ENCODE results near the gene KCNQ1OT1. TPM values are rescaled to one million over a fixed set of nuclear protein-coding genes. Genes with fewer than 3 reads are reported as not detected.

Gene KCNQ1OT1
- total RNA-seq, 1 experiment from 2014 or later, result 1.3 TPM

GRCh38 chr11:2582946-2583604 lies 116.7 kb downstream of the KCNQ1OT1 start:
- intact Hi-C loops (cut with micrococcal nuclease), result no loop called here
- no peaks in the 10 kb centered on the region for H3K9me3 Mint-ChIP-seq (ENCODE audit: unreplicated experiment)
- no peak for TF ChIP-seq CTCF (IDR thresholded peaks at IDR 0.05; ENCODE audit: unreplicated experiment)
- no peaks in the 10 kb centered on the region for H3K27me3 Mint-ChIP-seq (ENCODE audit: insufficient read depth, unreplicated experiment)
- no peak overlapping the region for H3K4me3 Mint-ChIP-seq (ENCODE audit: unreplicated experiment)
- ChIA-PET POLR2A (no interaction called here), CTCF (no interaction called here)
- no peaks in the 10 kb centered on the region for H3K4me1 Mint-ChIP-seq (ENCODE audit: insufficient read depth, unreplicated experiment)
- no peaks in the 10 kb centered on the region for H3K36me3 Mint-ChIP-seq (ENCODE audit: insufficient read depth, unreplicated experiment)
- BruUV-seq (replicated peaks), result no TSS peak
- H3K27ac Mint-ChIP-seq (ENCODE audit: low read depth, unreplicated experiment), result no peak overlapping the region
- DNase-seq (ENCODE audit: unreplicated experiment), result no peak

DNA sequence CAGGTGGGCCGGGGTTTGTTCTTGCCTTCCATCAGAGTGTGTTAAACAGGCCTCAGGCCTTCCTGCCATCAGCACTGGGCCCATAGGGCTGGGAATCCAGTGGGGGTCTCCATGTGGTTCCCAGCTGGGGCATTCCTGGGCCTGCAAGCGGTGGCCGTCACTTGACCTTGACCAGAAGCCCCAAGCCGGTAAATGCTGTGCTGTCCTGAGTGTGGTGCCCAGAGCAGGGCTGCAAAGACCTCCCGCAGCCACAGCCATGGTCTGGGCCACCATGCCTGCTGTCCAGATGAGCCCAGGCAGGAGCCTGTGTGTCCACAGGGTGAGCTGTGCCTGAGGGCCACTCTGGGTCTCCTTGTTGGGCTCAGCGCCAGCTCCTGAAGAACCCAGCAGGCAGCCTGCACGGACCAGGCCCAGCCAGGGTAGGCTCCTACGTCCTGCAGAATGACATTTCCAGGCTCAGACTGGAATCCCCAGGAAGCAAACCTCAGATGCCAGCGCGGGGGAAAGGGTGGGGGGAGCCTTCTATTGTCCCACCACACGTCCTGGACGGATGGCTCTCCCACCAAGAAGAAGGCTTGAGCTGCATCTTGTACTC lies 117.3 kb downstream of the KCNQ1OT1 start:
- no peak for DNase-seq (ENCODE audit: unreplicated experiment)
- H3K4me3 Mint-ChIP-seq (ENCODE audit: unreplicated experiment), result no peak overlapping the region
- intact Hi-C loops (cut with micrococcal nuclease), result no loop called here
- POLR2A ChIA-PET, result no interaction called here
- H3K36me3 Mint-ChIP-seq (ENCODE audit: insufficient read depth, unreplicated experiment), result no peaks in the 10 kb centered on the region
- TF ChIP-seq CTCF (IDR thresholded peaks at IDR 0.05; ENCODE audit: unreplicated experiment), result no peak
- no peaks in the 10 kb centered on the region for H3K27me3 Mint-ChIP-seq (ENCODE audit: insufficient read depth, unreplicated experiment)
- H3K9me3 Mint-ChIP-seq (ENCODE audit: unreplicated experiment), result no peaks in the 10 kb centered on the region
- H3K4me1 Mint-ChIP-seq (ENCODE audit: insufficient read depth, unreplicated experiment), result no peaks in the 10 kb centered on the region
- no peak overlapping the region for H3K27ac Mint-ChIP-seq (ENCODE audit: low read depth, unreplicated experiment)
- CTCF ChIA-PET, result no interaction called here
- no TSS peak for BruUV-seq (replicated peaks)

- no TSS peak for BruUV-seq (replicated peaks)
- H3K36me3 Mint-ChIP-seq (ENCODE audit: insufficient read depth, unreplicated experiment), result no peaks in the 10 kb centered on the region
- H3K27ac Mint-ChIP-seq (ENCODE audit: low read depth, unreplicated experiment), result no peak overlapping the region
- POLR2A ChIA-PET, result no interaction called here
- no peaks in the 10 kb centered on the region for H3K4me1 Mint-ChIP-seq (ENCODE audit: insufficient read depth, unreplicated experiment)
- no peaks in the 10 kb centered on the region for H3K9me3 Mint-ChIP-seq (ENCODE audit: unreplicated experiment)
- CTCF ChIA-PET, result interaction anchor here (0.9 kb wide), 1 partner anchor 131 kb away, joined by 3 read pairs; no protein-coding TSS in a partner anchor
- no peak for DNase-seq (ENCODE audit: unreplicated experiment)
- H3K27me3 Mint-ChIP-seq (ENCODE audit: insufficient read depth, unreplicated experiment), result no peaks in the 10 kb centered on the region
- TF ChIP-seq CTCF (IDR thresholded peaks at IDR 0.05; ENCODE audit: unreplicated experiment), result no peak
- intact Hi-C loops (cut with micrococcal nuclease), result no loop called here
- H3K4me3 Mint-ChIP-seq (ENCODE audit: unreplicated experiment), result no peak overlapping the region
These were observed 117.9 kb downstream of the KCNQ1OT1 start for GRCh38 chr11:2581931-2582350.

GRCh38 chr11:2581151-2581930 lies 118.5 kb downstream of the KCNQ1OT1 start:
- H3K36me3 Mint-ChIP-seq (ENCODE audit: insufficient read depth, unreplicated experiment), result no peaks in the 10 kb centered on the region
- H3K4me3 Mint-ChIP-seq (ENCODE audit: unreplicated experiment), result no peak overlapping the region
- DNase-seq (ENCODE audit: unreplicated experiment), result no peak
- no peaks in the 10 kb centered on the region for H3K4me1 Mint-ChIP-seq (ENCODE audit: insufficient read depth, unreplicated experiment)
- CTCF ChIA-PET, result interaction anchor here (0.9 kb wide), 1 partner anchor 132 kb away, joined by 3 read pairs; no protein-coding TSS in a partner anchor
- no peak for TF ChIP-seq CTCF (IDR thresholded peaks at IDR 0.05; ENCODE audit: unreplicated experiment)
- no peaks in the 10 kb centered on the region for H3K27me3 Mint-ChIP-seq (ENCODE audit: insufficient read depth, unreplicated experiment)
- BruUV-seq (replicated peaks), result no TSS peak
- H3K9me3 Mint-ChIP-seq (ENCODE audit: unreplicated experiment), result no peaks in the 10 kb centered on the region
- POLR2A ChIA-PET, result no interaction called here
- no peak overlapping the region for H3K27ac Mint-ChIP-seq (ENCODE audit: low read depth, unreplicated experiment)
- intact Hi-C loops (cut with micrococcal nuclease), result no loop called here
